ENCODE results near the gene SLC22A1.
"Not testable (repeated sequence)": the region's sequence is repeated elsewhere in the genome, so short reads cannot be mapped to it uniquely, and the experiment has no call there.

The SLC22A1 gene

GRCh38 chr6:160093061-160093460 lies 28.6 kb upstream of the SLC22A1 start:
- in situ Hi-C loops (cut with MboI; ENCODE audit: low sequenced_read_pairs): no loop called here

- in situ Hi-C loops (cut with MboI; ENCODE audit: low sequenced_read_pairs): no loop called here
Observed at GRCh38 chr6:160093946-160094345, 27.7 kb upstream of the SLC22A1 start.

- in situ Hi-C loops (cut with MboI; ENCODE audit: low sequenced_read_pairs): no loop called here
Observed at GRCh38 chr6:160095146-160095845, 26.3 kb upstream of the SLC22A1 start.

- in situ Hi-C loops (cut with MboI; ENCODE audit: low sequenced_read_pairs): no loop called here
Observed at GRCh38 chr6:160101277-160102205, 20.1 kb upstream of the SLC22A1 start.

GRCh38 chr6:160102399-160102798 lies 19.2 kb upstream of the SLC22A1 start:
- in situ Hi-C loops (cut with MboI; ENCODE audit: low sequenced_read_pairs): no loop called here

- in situ Hi-C loops (cut with MboI; ENCODE audit: low sequenced_read_pairs): no loop called here
Observed at GRCh38 chr6:160102956-160103824, 18.4 kb upstream of the SLC22A1 start.

- in situ Hi-C loops (cut with MboI; ENCODE audit: low sequenced_read_pairs): no loop called here
Observed at GRCh38 chr6:160103825-160104100, 17.9 kb upstream of the SLC22A1 start.

GRCh38 chr6:160104821-160105517 lies 16.6 kb upstream of the SLC22A1 start:
- in situ Hi-C loops (cut with MboI; ENCODE audit: low sequenced_read_pairs): no loop called here

GRCh38 chr6:160106010-160106409 lies 15.6 kb upstream of the SLC22A1 start:
- in situ Hi-C loops (cut with MboI; ENCODE audit: low sequenced_read_pairs): no loop called here

GRCh38 chr6:160106701-160107100 lies 14.9 kb upstream of the SLC22A1 start:
- in situ Hi-C loops (cut with MboI; ENCODE audit: low sequenced_read_pairs): no loop called here

- in situ Hi-C loops (cut with MboI; ENCODE audit: low sequenced_read_pairs): no loop called here
Observed at GRCh38 chr6:160108077-160108476, 13.5 kb upstream of the SLC22A1 start.

- in situ Hi-C loops (cut with MboI; ENCODE audit: low sequenced_read_pairs): no loop called here
Observed at GRCh38 chr6:160110586-160111123, 11.0 kb upstream of the SLC22A1 start.

- in situ Hi-C loops (cut with MboI; ENCODE audit: low sequenced_read_pairs): no loop called here
Observed at GRCh38 chr6:160111806-160112205, 9.8 kb upstream of the SLC22A1 start.

- in situ Hi-C loops (cut with MboI; ENCODE audit: low sequenced_read_pairs): no loop called here
Observed at GRCh38 chr6:160112628-160113299, 8.9 kb upstream of the SLC22A1 start.

- in situ Hi-C loops (cut with MboI; ENCODE audit: low sequenced_read_pairs): not testable (repeated sequence)
Observed at GRCh38 chr6:160114536-160114935, 7.1 kb upstream of the SLC22A1 start.

- in situ Hi-C loops (cut with MboI; ENCODE audit: low sequenced_read_pairs): no loop called here
Observed at GRCh38 chr6:160115421-160115820, 6.2 kb upstream of the SLC22A1 start.

- in situ Hi-C loops (cut with MboI; ENCODE audit: low sequenced_read_pairs): no loop called here
Observed at GRCh38 chr6:160116411-160116810, 5.2 kb upstream of the SLC22A1 start.

- in situ Hi-C loops (cut with MboI; ENCODE audit: low sequenced_read_pairs): no loop called here
Observed at GRCh38 chr6:160117137-160117536, 4.5 kb upstream of the SLC22A1 start.

GRCh38 chr6:160118620-160119229 lies 2.9 kb upstream of the SLC22A1 start:
- in situ Hi-C loops (cut with MboI; ENCODE audit: low sequenced_read_pairs): no loop called here
